PC-9 (cell line): ENCODE results near the gene TBCC. TPM values are rescaled to one million over a fixed set of nuclear protein-coding genes. Genes with fewer than 3 reads are reported as not detected.
"Not testable (repeated sequence)": the region's sequence is repeated elsewhere in the genome, so short reads cannot be mapped to it uniquely, and the experiment has no call there.

Source experiments
- BruUV-seq: library from RNA; stranded (reverse); fragments of 400-500 nt; replicated peaks from 2 replicates; lab custom pipeline; 2021; lab: Mats Ljungman, UMichigan
- CTCF ChIA-PET: fragments of 300-600 bp; sonication (Branson Sonifier 250); formaldehyde crosslinking; loops from one replicate; lab custom pipeline; 2022; ENCODE audit warnings: antibody characterized with exemption; lab: Charles Lee
- POLR2A ChIA-PET: fragments of 300-600 bp; sonication (Branson Sonifier 250); formaldehyde crosslinking; loops from one replicate; lab custom pipeline; 2022; ENCODE audit warnings: antibody characterized with exemption; ENCODE audit not compliant: unreplicated experiment; lab: Charles Lee
- DNase-seq, 2 experiments: peaks; one replicate each; pipeline versions ENCODE4 v3.0.0 to v3.0.0-alpha.2; 2015 to 2022; ENCODE audit warnings: mixed read lengths in 1 of 2
- H2AFZ ChIP-seq: fragments of 200-600 bp; sonication (generic); 2 replicates; pipeline ENCODE4 v1.8.1; 2017; ENCODE audit warnings: antibody characterized with exemption
- H3F3A ChIP-seq: fragments of 200-600 bp; sonication (generic); 2 replicates; pipeline ENCODE4 v1.8.1; 2017; ENCODE audit warnings: antibody characterized with exemption, mild to moderate bottlenecking, low read depth; ENCODE audit not compliant: insufficient read depth
- H3K27ac ChIP-seq: fragments of 200-600 bp; sonication (generic); 2 replicates; pipeline ENCODE4 v1.6.1; 2016; ENCODE audit warnings: mixed run types
- H3K27me3 ChIP-seq: fragments of 200-600 bp; sonication (generic); 2 replicates; pipeline ENCODE4 v1.6.1; 2016; ENCODE audit warnings: low read depth, mixed run types; ENCODE audit not compliant: insufficient read depth
- H3K36me3 ChIP-seq: fragments of 200-600 bp; sonication (generic); 2 replicates; pipeline ENCODE4 v1.6.1; 2016; ENCODE audit warnings: low read depth, mixed run types
- H3K4me1 ChIP-seq: fragments of 200-600 bp; sonication (generic); replicated peaks from 2 replicates; pipeline ENCODE4 v1.6.1; 2016; ENCODE audit warnings: mixed run types; ENCODE audit not compliant: insufficient read depth
- H3K4me2 ChIP-seq: fragments of 200-600 bp; sonication (generic); 2 replicates; pipeline ENCODE4 v1.6.1; 2017; ENCODE audit warnings: mixed run types
- H3K4me3 ChIP-seq: fragments of 200-600 bp; sonication (generic); 2 replicates; pipeline ENCODE4 v1.6.1; 2016; ENCODE audit warnings: mixed run types
- H3K79me2 ChIP-seq: fragments of 200-600 bp; sonication (generic); 2 replicates; pipeline ENCODE4 v1.6.1; 2017; ENCODE audit warnings: low read depth, mixed run types
- H3K9me2 ChIP-seq: fragments of 200-600 bp; sonication (generic); 2 replicates; pipeline ENCODE4 v1.8.1; 2017; ENCODE audit warnings: mild to moderate bottlenecking; ENCODE audit not compliant: insufficient read depth
- H3K9me3 ChIP-seq: fragments of 200-600 bp; sonication (generic); 2 replicates; pipeline ENCODE4 v1.8.1; 2016; ENCODE audit warnings: low read depth; ENCODE audit not compliant: insufficient read depth
- H4K20me1 ChIP-seq: fragments of 200-600 bp; sonication (generic); 2 replicates; pipeline ENCODE4 v1.8.1; 2017; ENCODE audit not compliant: insufficient read depth
- EZH2 ChIP-seq: fragments of 200-600 bp; sonication (generic); IDR thresholded peaks from 2 replicates; pipeline ENCODE4 v1.8.0; 2017; ENCODE audit warnings: antibody characterized with exemption, low read depth
- intact Hi-C: fragments of 100-400 bp; cut with micrococcal nuclease; formaldehyde crosslinking; loops from one replicate; pipeline ENCODE4 v1.10.0; 2022; ENCODE audit not compliant: unreplicated experiment
- total RNA-seq: library from RNA; stranded (reverse); gene quantifications from 2 replicates; pipeline ENCODE4 v1.2.3, GENCODE V29; 2021
- TF ChIP-seq, protein P1 (sequence below): fragments of 200-600 bp; sonication (generic); conservative IDR thresholded peaks from 2 replicates; pipeline ENCODE4 v1.6.1; 2017; ENCODE audit warnings: mixed run types, antibody characterized with exemption, mild to moderate bottlenecking, moderate library complexity

Gene TBCC
- total RNA-seq, 1 experiment from 2014 or later: 12.3 TPM

DNA sequence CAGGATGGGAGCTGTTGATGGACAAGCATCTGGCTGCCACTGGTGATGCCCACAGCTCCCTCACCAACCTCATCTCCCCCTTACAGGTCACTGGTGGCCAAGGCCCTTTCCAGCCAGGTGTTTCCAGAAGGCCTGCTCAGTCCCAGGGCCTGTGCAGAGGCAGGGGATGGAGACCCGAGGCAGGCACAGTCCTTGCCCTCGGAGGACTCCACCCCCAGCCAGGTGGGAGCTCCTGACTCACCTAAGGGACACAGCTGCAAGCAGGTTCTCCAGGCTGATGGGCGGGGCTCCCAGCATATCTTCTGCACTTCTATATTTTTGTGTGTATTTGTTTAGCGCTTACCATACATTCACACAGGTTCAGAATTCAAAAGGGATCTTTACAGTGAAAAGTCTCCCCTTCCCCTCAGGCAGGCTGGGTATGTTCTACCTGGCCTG, 40.9 kb downstream of the TBCC start:
- no peaks in the 10 kb centered on the region for H3K9me2 ChIP-seq
- H3K27me3 ChIP-seq: no peaks in the 10 kb centered on the region
- H3K4me2 ChIP-seq: no peak overlapping the region
- no peaks in the 10 kb centered on the region for H3K4me1 ChIP-seq
- TF ChIP-seq, protein P1, sequence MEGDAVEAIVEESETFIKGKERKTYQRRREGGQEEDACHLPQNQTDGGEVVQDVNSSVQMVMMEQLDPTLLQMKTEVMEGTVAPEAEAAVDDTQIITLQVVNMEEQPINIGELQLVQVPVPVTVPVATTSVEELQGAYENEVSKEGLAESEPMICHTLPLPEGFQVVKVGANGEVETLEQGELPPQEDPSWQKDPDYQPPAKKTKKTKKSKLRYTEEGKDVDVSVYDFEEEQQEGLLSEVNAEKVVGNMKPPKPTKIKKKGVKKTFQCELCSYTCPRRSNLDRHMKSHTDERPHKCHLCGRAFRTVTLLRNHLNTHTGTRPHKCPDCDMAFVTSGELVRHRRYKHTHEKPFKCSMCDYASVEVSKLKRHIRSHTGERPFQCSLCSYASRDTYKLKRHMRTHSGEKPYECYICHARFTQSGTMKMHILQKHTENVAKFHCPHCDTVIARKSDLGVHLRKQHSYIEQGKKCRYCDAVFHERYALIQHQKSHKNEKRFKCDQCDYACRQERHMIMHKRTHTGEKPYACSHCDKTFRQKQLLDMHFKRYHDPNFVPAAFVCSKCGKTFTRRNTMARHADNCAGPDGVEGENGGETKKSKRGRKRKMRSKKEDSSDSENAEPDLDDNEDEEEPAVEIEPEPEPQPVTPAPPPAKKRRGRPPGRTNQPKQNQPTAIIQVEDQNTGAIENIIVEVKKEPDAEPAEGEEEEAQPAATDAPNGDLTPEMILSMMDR: no peak
- TF ChIP-seq EZH2: no peak
- H3K27ac ChIP-seq: no peak overlapping the region
- no peaks in the 10 kb centered on the region for H3F3A ChIP-seq
- H3K36me3 ChIP-seq: no peaks in the 10 kb centered on the region
- no peaks in the 10 kb centered on the region for H3K9me3 ChIP-seq
- POLR2A ChIA-PET: no interaction called here
- DNase-seq: peak in 1 of 2 experiments; percentile 42
- BruUV-seq: no TSS peak
- CTCF ChIA-PET: interaction anchor here (0.6 kb wide), 1 partner anchor 159 kb away, joined by 5 read pairs; no protein-coding TSS in a partner anchor
- no peaks in the 10 kb centered on the region for H3K79me2 ChIP-seq
- H4K20me1 ChIP-seq: no peaks in the 10 kb centered on the region
- no peak overlapping the region for H3K4me3 ChIP-seq
- H2AFZ ChIP-seq: no peak overlapping the region
- intact Hi-C loops: no loop called here

DNA sequence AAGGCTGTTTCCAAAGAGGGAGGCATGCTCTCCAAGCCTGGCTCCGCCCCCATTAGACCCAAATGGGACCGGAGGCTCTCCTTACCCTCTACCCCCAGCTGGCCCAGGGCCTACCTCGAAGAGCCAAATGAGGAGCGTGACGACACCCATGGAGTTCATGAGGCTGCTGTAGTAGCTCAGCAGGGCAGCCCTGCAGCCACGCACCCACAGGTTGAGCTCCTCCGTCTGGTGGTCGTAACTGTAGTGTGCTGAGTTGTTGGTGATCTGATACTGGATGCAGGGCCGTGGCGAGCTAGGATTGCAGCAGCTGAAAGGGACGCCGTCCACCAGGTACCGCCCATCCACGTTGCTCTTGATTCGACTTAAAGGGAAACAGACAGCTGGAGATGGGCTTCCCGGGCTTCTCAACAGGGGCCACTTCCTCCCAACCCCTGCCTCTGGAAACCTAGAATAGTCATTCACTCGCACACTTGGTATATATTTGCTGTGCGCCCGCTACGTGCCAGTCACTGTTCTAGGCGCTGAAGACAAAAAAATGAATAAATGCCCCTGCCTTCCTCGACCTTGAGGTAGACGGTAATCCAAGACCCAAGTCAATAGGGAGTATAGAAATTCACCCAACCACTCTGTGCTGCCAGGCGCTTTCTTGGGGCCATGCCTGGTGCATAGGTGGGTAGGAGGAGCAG, 41.5 kb downstream of the TBCC start:
- H2AFZ ChIP-seq: no peak overlapping the region
- H3K4me2 ChIP-seq: no peak overlapping the region

DNA sequence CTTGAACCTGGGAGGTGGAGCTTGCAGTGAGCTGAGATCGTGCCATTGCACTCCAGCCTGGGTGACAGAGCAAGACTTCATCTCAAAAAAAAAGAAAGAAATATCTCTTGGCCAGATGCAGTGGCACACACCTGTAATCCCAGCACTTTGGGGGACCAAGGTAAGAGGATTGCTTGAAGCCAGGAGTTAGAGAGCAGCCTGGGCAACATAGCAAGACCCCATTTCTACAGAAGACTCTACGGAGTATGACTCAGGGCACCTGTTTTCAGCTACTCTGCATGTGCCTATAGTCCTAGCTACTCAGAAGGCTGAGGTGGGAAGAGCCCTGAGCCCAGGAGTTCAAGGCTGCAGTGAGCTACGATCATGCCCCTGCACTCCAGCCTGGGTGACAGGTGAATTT, 43.1 kb downstream of the TBCC start:
- H3K9me2 ChIP-seq, H3K36me3 ChIP-seq, H3K27me3 ChIP-seq, H4K20me1 ChIP-seq, H3K4me2 ChIP-seq, H3K27ac ChIP-seq, H3K4me3 ChIP-seq, H2AFZ ChIP-seq, BruUV-seq, DNase-seq, intact Hi-C loops, CTCF ChIA-PET, H3K4me1 ChIP-seq, H3F3A ChIP-seq, H3K79me2 ChIP-seq, H3K9me3 ChIP-seq: not testable (repeated sequence)
- POLR2A ChIA-PET: interaction anchor here (0.5 kb wide), 1 partner anchor 8 kb away, joined by 4 read pairs; no protein-coding TSS in a partner anchor

More for the DNA sequence above, 41.5 kb downstream of the TBCC start:
- no peaks in the 10 kb centered on the region for H3K36me3 ChIP-seq
- no peak for DNase-seq
- H3K9me2 ChIP-seq: no peaks in the 10 kb centered on the region
- no peak overlapping the region for H3K4me3 ChIP-seq
- no peak for TF ChIP-seq EZH2
- TF ChIP-seq, protein P1: no peak
- no peaks in the 10 kb centered on the region for H4K20me1 ChIP-seq
- no peaks in the 10 kb centered on the region for H3K79me2 ChIP-seq
- no peaks in the 10 kb centered on the region for H3K9me3 ChIP-seq
- H3K27me3 ChIP-seq: no peaks in the 10 kb centered on the region
- intact Hi-C loops: no loop called here
- no TSS peak for BruUV-seq
- POLR2A ChIA-PET: interaction anchor here (0.7 kb wide), 1 partner anchor 11 kb away, joined by 3 read pairs; no protein-coding TSS in a partner anchor
- CTCF ChIA-PET: interaction anchor here (0.6 kb wide), 1 partner anchor 160 kb away, joined by 5 read pairs; no protein-coding TSS in a partner anchor
- no peak overlapping the region for H3K27ac ChIP-seq
- no peaks in the 10 kb centered on the region for H3F3A ChIP-seq
- H3K4me1 ChIP-seq: no peaks in the 10 kb centered on the region
